H9 (cell line): ENCODE measurements around the gene MGMT. TPM values are rescaled to one million over a fixed set of nuclear protein-coding genes. Genes with fewer than 3 reads are reported as not detected.
A peak's percentile ranks its signal among the peaks of the same experiment; 100 is the strongest.

ENCODE experiments used
- DNase-seq: peaks from one replicate; pipeline ENCODE4 v3.0.0-alpha.2; 2017
- H2AFZ ChIP-seq: one replicate; pipeline ENCODE4 v1.6.1; 2013; ENCODE audit warnings: mild to moderate bottlenecking, low read length, control low read depth, moderate library complexity
- H2AK5ac ChIP-seq: 2 replicates; pipeline ENCODE4 v1.6.1; 2013; ENCODE audit warnings: low read length, control low read depth, mixed read lengths; ENCODE audit not compliant: insufficient read length
- H2BK120ac ChIP-seq: one replicate; pipeline ENCODE4 v1.6.1; 2013; ENCODE audit warnings: low read depth, mild to moderate bottlenecking, low read length, control low read depth, inconsistent platforms; ENCODE audit not compliant: poor library complexity, severe bottlenecking
- H2BK12ac ChIP-seq: 2 replicates; pipeline ENCODE4 v1.6.1; 2013; ENCODE audit warnings: low read length, control low read depth, mixed read lengths, low read depth; ENCODE audit not compliant: insufficient read length
- H2BK15ac ChIP-seq: 2 replicates; pipeline ENCODE4 v1.6.1; 2013; ENCODE audit warnings: low read depth, low read length, control low read depth
- H2BK20ac ChIP-seq: one replicate; pipeline ENCODE4 v1.6.1; 2013; ENCODE audit warnings: low read depth, mild to moderate bottlenecking, low read length, control low read depth, inconsistent platforms; ENCODE audit not compliant: poor library complexity, severe bottlenecking
- H2BK5ac ChIP-seq: 2 replicates; pipeline ENCODE4 v1.6.1; 2013; ENCODE audit warnings: low read length, control low read depth, mixed read lengths; ENCODE audit not compliant: insufficient read length
- H3K14ac ChIP-seq: 2 replicates; pipeline ENCODE4 v1.6.1; 2013; ENCODE audit warnings: low read length, control low read depth; ENCODE audit not compliant: insufficient read depth
- H3K18ac ChIP-seq: 2 replicates; pipeline ENCODE4 v1.6.1; 2013; ENCODE audit warnings: low read depth, mild to moderate bottlenecking, mixed read lengths, low read length, control low read depth; ENCODE audit not compliant: insufficient read length
- H3K23ac ChIP-seq: 2 replicates; pipeline ENCODE4 v1.6.1; 2013; ENCODE audit warnings: low read length, control low read depth, mixed read lengths, low read depth; ENCODE audit not compliant: insufficient read length
- H3K23me2 ChIP-seq: 2 replicates; pipeline ENCODE4 v1.6.1; 2013; ENCODE audit warnings: low read depth, mild to moderate bottlenecking, mixed read lengths, low read length, control low read depth; ENCODE audit not compliant: insufficient read length, poor library complexity, severe bottlenecking
- H3K27ac ChIP-seq: 2 replicates; pipeline ENCODE4 v1.5.1; 2013; ENCODE audit warnings: low read length, control low read depth, mixed read lengths, low read depth; ENCODE audit not compliant: insufficient read length
- H3K27me3 ChIP-seq: 2 replicates; pipeline ENCODE4 v1.6.1; 2013; ENCODE audit warnings: low read length, control low read depth, inconsistent platforms; ENCODE audit not compliant: insufficient read depth
- H3K4ac ChIP-seq: 2 replicates; pipeline ENCODE4 v1.6.1; 2013; ENCODE audit warnings: low read depth, mild to moderate bottlenecking, control low read depth, inconsistent platforms, low read length, moderate library complexity
- H3K4me1 ChIP-seq: 2 replicates; pipeline ENCODE4 v1.6.1; 2013; ENCODE audit warnings: low read length, control low read depth, inconsistent platforms; ENCODE audit not compliant: insufficient read depth
- H3K4me2 ChIP-seq: 2 replicates; pipeline ENCODE4 v1.6.1; 2013; ENCODE audit warnings: low read length, control low read depth, mixed read lengths; ENCODE audit not compliant: insufficient read length, insufficient read depth
- H3K56ac ChIP-seq: 2 replicates; pipeline ENCODE4 v1.6.1; 2013; ENCODE audit warnings: low read depth, mild to moderate bottlenecking, mixed read lengths, low read length, control low read depth; ENCODE audit not compliant: insufficient read length
- H3K79me1 ChIP-seq: 2 replicates; pipeline ENCODE4 v1.6.1; 2013; ENCODE audit warnings: low read depth, mild to moderate bottlenecking, moderate library complexity, low read length, control low read depth, inconsistent platforms; ENCODE audit not compliant: insufficient read depth, poor library complexity, severe bottlenecking
- H3K79me2 ChIP-seq: 2 replicates; pipeline ENCODE4 v1.6.1; 2013; ENCODE audit warnings: low read length, control low read depth, inconsistent platforms; ENCODE audit not compliant: insufficient read depth
- H3K9ac ChIP-seq: 2 replicates; pipeline ENCODE4 v1.6.1; 2013; ENCODE audit warnings: low read length, control low read depth, mixed read lengths; ENCODE audit not compliant: insufficient read length; ENCODE audit errors: extremely low read depth
- H3K9me3 ChIP-seq: one replicate; pipeline ENCODE4 v1.6.1; 2013; ENCODE audit warnings: low read depth, low read length, inconsistent platforms; ENCODE audit not compliant: control insufficient read depth
- H3T11ph ChIP-seq: one replicate; pipeline ENCODE4 v1.6.1; 2013; ENCODE audit warnings: mild to moderate bottlenecking, low read length, control low read depth, inconsistent platforms
- H4K20me1 ChIP-seq: one replicate; pipeline ENCODE4 v1.6.1; 2013; ENCODE audit not compliant: control insufficient read depth, insufficient read length, insufficient read depth
- H4K5ac ChIP-seq: 2 replicates; pipeline ENCODE4 v1.6.1; 2013; ENCODE audit warnings: low read depth, mild to moderate bottlenecking, mixed read lengths, low read length, control low read depth; ENCODE audit not compliant: insufficient read length
- H4K8ac ChIP-seq: replicated peaks from 2 replicates; pipeline ENCODE4 v1.6.1; 2013; ENCODE audit warnings: low read length, control low read depth, mixed read lengths, low read depth; ENCODE audit not compliant: insufficient read length
- H4K91ac ChIP-seq: 2 replicates; pipeline ENCODE4 v1.6.1; 2013; ENCODE audit warnings: low read depth, mild to moderate bottlenecking, moderate library complexity, mixed read lengths, low read length, control low read depth; ENCODE audit not compliant: insufficient read length
- H3K27ac Mint-ChIP-seq, 3 experiments: 2 replicates in 2 of 3; 3 replicates in 1 of 3; pipeline ENCODE4 v1.8.0; 2020 to 2021; ENCODE audit warnings: mixed read lengths in 3 of 3, mild to moderate bottlenecking in 1 of 3, moderate library complexity in 1 of 3
- H3K27me3 Mint-ChIP-seq: 2 replicates; pipeline ENCODE4 v1.8.0; 2021; ENCODE audit warnings: low read depth, mild to moderate bottlenecking, moderate library complexity, mixed read lengths
- H3K36me3 Mint-ChIP-seq, 3 experiments: 2 replicates in 2 of 3; 3 replicates in 1 of 3; pipeline ENCODE4 v1.8.0; 2020 to 2021; ENCODE audit warnings: low read depth in 3 of 3, mixed read lengths in 3 of 3; ENCODE audit not compliant: insufficient read depth in 1 of 3
- H3K4me1 Mint-ChIP-seq, 2 experiments: 2 replicates each; pipeline ENCODE4 v1.8.0; 2020; ENCODE audit warnings: mixed read lengths in 2 of 2
- H3K4me3 Mint-ChIP-seq, 2 experiments: 2 replicates in 1 of 2; 3 replicates in 1 of 2; pipeline ENCODE4 v1.8.0; 2020 to 2021; ENCODE audit warnings: mild to moderate bottlenecking in 2 of 2, mixed read lengths in 2 of 2, moderate library complexity in 1 of 2
- H3K9me3 Mint-ChIP-seq, 2 experiments: 2 replicates in 1 of 2; 3 replicates in 1 of 2; pipeline ENCODE4 v1.8.0; 2020; ENCODE audit warnings: mild to moderate bottlenecking in 2 of 2, mixed read lengths in 2 of 2, moderate library complexity in 1 of 2
- WGBS: extraction: QIAGEN DNeasy Blood & Tissue Kit; methylation state at CpG from one replicate; pipeline ENCODE4 v1.1.7; 2013; ENCODE audit warnings: missing lambda C conversion rate, low lambda C conversion rate, mixed read lengths; ENCODE audit not compliant: insufficient read length; ENCODE audit errors: extremely low coverage; 5-methylcytosine and 5-hydroxymethylcytosine counted together
- total RNA-seq: library from RNA; stranded (reverse); gene quantifications from 2 replicates; pipeline ENCODE4 v1.2.1, GENCODE V29; 2021
- TF ChIP-seq, protein P1 (sequence below): fragments of 200-600 bp; sonication (generic); conservative IDR thresholded peaks from 3 replicates; pipeline ENCODE4 v1.8.0; 2021; ENCODE audit warnings: antibody characterized with exemption, mild to moderate bottlenecking

Gene MGMT
- total RNA-seq, 1 experiment from 2014 or later: 18.4 TPM

DNA sequence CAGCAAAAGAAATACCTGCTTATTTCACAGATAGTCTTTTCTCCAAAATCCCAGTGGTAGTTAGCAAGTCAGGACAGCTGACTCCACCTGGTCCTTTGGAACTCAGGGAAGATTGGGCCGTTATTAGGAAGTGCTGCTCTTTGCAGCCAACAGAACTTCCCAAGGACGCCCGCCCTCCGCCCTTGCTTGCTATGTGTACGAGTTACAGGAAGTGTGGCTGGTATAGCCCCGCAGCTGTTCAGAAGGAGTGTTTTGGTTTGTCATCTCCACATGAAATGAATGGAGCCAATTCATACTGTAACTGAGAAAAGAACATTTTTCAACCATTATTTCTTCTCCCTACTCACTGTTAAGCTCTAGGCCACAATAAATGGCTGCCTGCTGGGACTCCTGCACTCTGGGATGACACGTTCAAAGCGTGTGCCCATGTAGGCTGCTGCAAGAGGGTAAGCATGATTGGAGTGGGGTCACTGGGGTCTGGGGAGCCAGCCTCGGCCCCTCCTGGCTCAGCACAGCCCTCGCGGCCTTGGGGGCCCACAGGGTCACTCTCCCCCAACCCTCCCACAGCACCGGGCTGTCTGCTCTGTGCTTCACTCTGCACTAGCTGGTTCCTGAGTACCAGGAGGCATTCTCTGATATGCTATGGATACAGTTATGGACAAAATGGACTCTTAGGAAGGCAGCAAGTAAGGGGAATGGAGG is 253.0 kb downstream of the MGMT start:
- peak overlapping the region in 1 of 3 experiments; percentile 8; a peak in 1 of 7 replicates for H3K27ac Mint-ChIP-seq
- Histone ChIP-seq H2BK15ac (no peak overlapping the region), H2AFZ (no peak overlapping the region), H3K4ac (no peak overlapping the region), H2BK5ac (no peak overlapping the region), H3K27ac (no peak overlapping the region), H3K9ac (no peak overlapping the region), H2AK5ac (no peak overlapping the region), H3K23ac (no peak overlapping the region), H3K56ac (no peak overlapping the region), H3T11ph (no peak overlapping the region), H3K23me2 (no peaks in the 10 kb centered on the region), H3K18ac (no peak overlapping the region), H2BK120ac (no peak overlapping the region), H4K91ac (no peak overlapping the region), H4K5ac (no peak overlapping the region), H3K4me2 (no peak overlapping the region), H3K27me3 (no peaks in the 10 kb centered on the region), H2BK12ac (no peak overlapping the region), H3K14ac (no peak overlapping the region), H3K4me1 (no peaks in the 10 kb centered on the region), H3K79me1 (no peaks in the 10 kb centered on the region), H2BK20ac (no peak overlapping the region), H3K79me2 (no peaks in the 10 kb centered on the region), H4K8ac (no peak overlapping the region), H4K20me1 (no peaks in the 10 kb centered on the region), H3K9me3 (no peaks in the 10 kb centered on the region)
- H3K9me3 Mint-ChIP-seq: peaks cover 8 to 9% of the 10 kb centered on the region in 2 experiments; a peak in 3 of 5 replicates
- H3K4me3 Mint-ChIP-seq: no peak overlapping the region
- TF ChIP-seq, protein P1, sequence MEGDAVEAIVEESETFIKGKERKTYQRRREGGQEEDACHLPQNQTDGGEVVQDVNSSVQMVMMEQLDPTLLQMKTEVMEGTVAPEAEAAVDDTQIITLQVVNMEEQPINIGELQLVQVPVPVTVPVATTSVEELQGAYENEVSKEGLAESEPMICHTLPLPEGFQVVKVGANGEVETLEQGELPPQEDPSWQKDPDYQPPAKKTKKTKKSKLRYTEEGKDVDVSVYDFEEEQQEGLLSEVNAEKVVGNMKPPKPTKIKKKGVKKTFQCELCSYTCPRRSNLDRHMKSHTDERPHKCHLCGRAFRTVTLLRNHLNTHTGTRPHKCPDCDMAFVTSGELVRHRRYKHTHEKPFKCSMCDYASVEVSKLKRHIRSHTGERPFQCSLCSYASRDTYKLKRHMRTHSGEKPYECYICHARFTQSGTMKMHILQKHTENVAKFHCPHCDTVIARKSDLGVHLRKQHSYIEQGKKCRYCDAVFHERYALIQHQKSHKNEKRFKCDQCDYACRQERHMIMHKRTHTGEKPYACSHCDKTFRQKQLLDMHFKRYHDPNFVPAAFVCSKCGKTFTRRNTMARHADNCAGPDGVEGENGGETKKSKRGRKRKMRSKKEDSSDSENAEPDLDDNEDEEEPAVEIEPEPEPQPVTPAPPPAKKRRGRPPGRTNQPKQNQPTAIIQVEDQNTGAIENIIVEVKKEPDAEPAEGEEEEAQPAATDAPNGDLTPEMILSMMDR: no peak
- no peak for DNase-seq
- WGBS: no CpG with 5 or more reads among the region's 12 CpGs
- H3K27me3 Mint-ChIP-seq: no peaks in the 10 kb centered on the region
- peaks cover 9 to 10% of the 10 kb centered on the region in 2 experiments; a peak in 3 of 4 replicates for H3K4me1 Mint-ChIP-seq
- H3K36me3 Mint-ChIP-seq: peaks cover 4 to 10% (median 8%) of the 10 kb centered on the region in 3 experiments; a peak in 5 of 7 replicates
